ENCODE results near the gene SERPINI1. TPM values are rescaled to one million over a fixed set of nuclear protein-coding genes. Genes with fewer than 3 reads are reported as not detected.
A peak's percentile ranks its signal among the peaks of the same experiment; 100 is the strongest.

Gene SERPINI1
- 1 to 10 TPM; 2.2 to 6.2 (median 2.6) TPM for total RNA-seq (2021; fragmentation: NEBNext Ultra II Directional; extraction: Animal tissue kit (Norgen Biotek cat#: 25700))
- long read RNA-seq, transcript SERPINI1-202 (9 exons, 1,890 nt), result major isoform, 7 of 7 reads
- long read RNA-seq, partial matches to known transcripts, result 0 of 7 reads
- long read RNA-seq, other reads (novel, unspliced or antisense), result 0 of 7 reads

GRCh38 chr3:167735233-167736138 is at the start of gene SERPINI1:
SERPINI1 (plus strand) TSS chr3:167735721; CDS start chr3:167789129, 53,408 bp downstream.
- DNase-seq, result peak; percentile 88
- H3K36me3 Mint-ChIP-seq (ENCODE audit: low read depth), result no peaks in the 10 kb centered on the region; the same call in 1 of the 2 replicates
- H3K4me1 Mint-ChIP-seq (ENCODE audit: low read depth), result no peaks in the 10 kb centered on the region
- H3K27ac Mint-ChIP-seq, result no peak within 1 kb of the TSS
- H3K4me3 Mint-ChIP-seq, result no peak within 1 kb of the TSS
- no peaks in the 10 kb centered on the region for H3K27me3 Mint-ChIP-seq (ENCODE audit: insufficient read depth)
- no peaks in the 10 kb centered on the region for H3K9me3 Mint-ChIP-seq
- no peak for TF ChIP-seq CTCF (IDR thresholded peaks at IDR 0.05)

GRCh38 chr3:167691366-167691765 is 44.2 kb upstream of the SERPINI1 start:
- H3K27ac Mint-ChIP-seq, result no peak overlapping the region
- H3K36me3 Mint-ChIP-seq (ENCODE audit: low read depth), result peaks cover 26% of the 10 kb centered on the region
- H3K9me3 Mint-ChIP-seq, result no peaks in the 10 kb centered on the region
- H3K4me3 Mint-ChIP-seq, result no peak overlapping the region
- DNase-seq, result no peak
- no peak for TF ChIP-seq CTCF (IDR thresholded peaks at IDR 0.05)
- no peaks in the 10 kb centered on the region; the same call in 1 of the 2 replicates for H3K27me3 Mint-ChIP-seq (ENCODE audit: insufficient read depth)
- H3K4me1 Mint-ChIP-seq (ENCODE audit: low read depth), result no peaks in the 10 kb centered on the region

GRCh38 chr3:167694121-167694520 is 41.4 kb upstream of the SERPINI1 start:
- TF ChIP-seq CTCF (IDR thresholded peaks at IDR 0.05), result no peak
- no peaks in the 10 kb centered on the region for H3K9me3 Mint-ChIP-seq
- no peaks in the 10 kb centered on the region for H3K4me1 Mint-ChIP-seq (ENCODE audit: low read depth)
- no peaks in the 10 kb centered on the region; the same call in 1 of the 2 replicates for H3K27me3 Mint-ChIP-seq (ENCODE audit: insufficient read depth)
- DNase-seq, result no peak
- peaks cover 26% of the 10 kb centered on the region for H3K36me3 Mint-ChIP-seq (ENCODE audit: low read depth)
- H3K4me3 Mint-ChIP-seq, result no peak overlapping the region
- H3K27ac Mint-ChIP-seq, result no peak overlapping the region

GRCh38 chr3:167700046-167700445 is 35.5 kb upstream of the SERPINI1 start:
- no peak for TF ChIP-seq CTCF (IDR thresholded peaks at IDR 0.05)
- Mint-ChIP-seq H3K9me3 (no peaks in the 10 kb centered on the region), H3K27ac (no peak overlapping the region), H3K36me3 (ENCODE audit: low read depth) (peaks cover 22% of the 10 kb centered on the region), H3K4me1 (ENCODE audit: low read depth) (no peaks in the 10 kb centered on the region), H3K4me3 (no peak overlapping the region), H3K27me3 (ENCODE audit: insufficient read depth) (no peaks in the 10 kb centered on the region)
- no peak for DNase-seq

GRCh38 chr3:167700926-167701325 is 34.6 kb upstream of the SERPINI1 start:
- no peak overlapping the region for H3K27ac Mint-ChIP-seq

More at GRCh38 chr3:167700926-167701325, 34.6 kb upstream of the SERPINI1 start:
- Mint-ChIP-seq H3K4me1 (ENCODE audit: low read depth) (peaks cover 8% of the 10 kb centered on the region), H3K4me3 (no peak overlapping the region), H3K36me3 (ENCODE audit: low read depth) (peaks cover 15% of the 10 kb centered on the region), H3K9me3 (no peaks in the 10 kb centered on the region), H3K27me3 (ENCODE audit: insufficient read depth) (no peaks in the 10 kb centered on the region)
- no peak for TF ChIP-seq CTCF (IDR thresholded peaks at IDR 0.05)
- no peak for DNase-seq

Data from HFFc6 (cell line).